ENCODE measurements around the gene USH1C.
A peak's percentile ranks its signal among the peaks of the same experiment; 100 is the strongest.

The USH1C gene

GRCh38 chr11:17547051-17547577 lies 2.9 kb upstream of the USH1C start, which contains the start of gene OTOG (continued):
- TF ChIP-seq ZNF148 (tag by site-specific recombination; IDR thresholded peaks at IDR 0.05; ENCODE audit: borderline replicate concordance) (no peak), ZNF692 (tag by site-specific recombination; IDR thresholded peaks at IDR 0.05) (no peak), TRIM28 (IDR thresholded peaks at IDR 0.05; ENCODE audit: borderline replicate concordance, low read length) (0 out of 2 replicates have a peak, but pooled peaks have one; percentile 39), ZNF529 (tag by site-specific recombination; IDR thresholded peaks at IDR 0.05; ENCODE audit: insufficient replicate concordance) (peak; percentile 86), SETDB1 (IDR thresholded peaks at IDR 0.05; ENCODE audit: insufficient read length, low read length) (no peak), ZNF629 (tag by site-specific recombination; IDR thresholded peaks at IDR 0.05) (peak; percentile 18; the same call in 1 of the 2 replicates), ZBTB44 (tag by site-specific recombination; IDR thresholded peaks at IDR 0.05) (no peak), ZNF48 (tag by site-specific recombination; IDR thresholded peaks at IDR 0.05) (no peak), ZNF423 (tag by site-specific recombination; IDR thresholded peaks at IDR 0.05) (0 out of 2 replicates have a peak, but pooled peaks have one; percentile 34), PRDM2 (tag by site-specific recombination; IDR thresholded peaks at IDR 0.05; ENCODE audit: borderline replicate concordance) (no peak), ZIC2 (tag by site-specific recombination; IDR thresholded peaks at IDR 0.05) (peak; percentile 93), IKZF3 (tag by site-specific recombination; IDR thresholded peaks at IDR 0.05) (peak; percentile 56; the same call in 1 of the 2 replicates), ZNF701 (tag by site-specific recombination; IDR thresholded peaks at IDR 0.05) (no peak), ZNF16 (tag by site-specific recombination; IDR thresholded peaks at IDR 0.05; ENCODE audit: low read depth) (no peak), ZNF311 (tag by site-specific recombination; IDR thresholded peaks at IDR 0.05; ENCODE audit: borderline replicate concordance) (no peak), PRDM1 (tag by site-specific recombination; IDR thresholded peaks at IDR 0.05) (no peak), ZNF561 (tag by site-specific recombination; IDR thresholded peaks at IDR 0.05; ENCODE audit: borderline replicate concordance) (peak; percentile 43; the same call in 1 of the 2 replicates), PATZ1 (tag by site-specific recombination; IDR thresholded peaks at IDR 0.05) (peak; percentile 61; the same call in 1 of the 2 replicates), ZNF426 (tag by site-specific recombination; IDR thresholded peaks at IDR 0.05) (no peak), ZNF585B (tag by site-specific recombination; IDR thresholded peaks at IDR 0.05) (no peak), ZBTB20 (tag by site-specific recombination; IDR thresholded peaks at IDR 0.05) (no peak), CTCF (tag by site-specific recombination; IDR thresholded peaks at IDR 0.05) (no peak), ZNF223 (tag by site-specific recombination; IDR thresholded peaks at IDR 0.05) (no peak), ZBTB48 (tag by site-specific recombination; IDR thresholded peaks at IDR 0.05) (peak; percentile 74), SP2 (tag by site-specific recombination; IDR thresholded peaks at IDR 0.05) (peak; percentile 69)
